Left lung (tissue), 10 donors: ENCODE data around the gene TEX9. TPM values are rescaled to one million over a fixed set of nuclear protein-coding genes. Genes with fewer than 3 reads are reported as not detected.

ENCODE experiments used
- ATAC-seq: fragments of 200-7000 bp; cut with Tn5 transposase; one replicate; pipeline ENCODE4 v1.9.1; 2020; ENCODE audit warnings: moderate library complexity
- DNase-seq, 4 donors: peaks; one replicate each; pipeline ENCODE4 v3.0.0-alpha.2; 2013 to 2020
- H3K27ac ChIP-seq, 2 donors: fragments of 200-600 bp; sonication (generic) in 1 of 2; one replicate each; pipeline versions ENCODE4 v1.5.0 to v1.8.0; 2020 to 2021
- H3K27me3 ChIP-seq, 2 donors: fragments of 200-600 bp; sonication (generic) in 1 of 2; one replicate each; pipeline versions ENCODE4 v1.5.0 to v1.8.0; 2020 to 2021
- H3K36me3 ChIP-seq, 2 donors: fragments of 200-600 bp; sonication (generic) in 1 of 2; one replicate each; pipeline versions ENCODE4 v1.5.0 to v1.8.0; 2020 to 2021
- H3K4me1 ChIP-seq, 2 donors: fragments of 200-600 bp; one replicate each; pipeline ENCODE4 v1.8.0; 2021
- H3K4me3 ChIP-seq, 2 donors: fragments of 200-600 bp; sonication (generic) in 1 of 2; one replicate each; pipeline versions ENCODE4 v1.5.0 to v1.8.0; 2020 to 2021; ENCODE audit warnings: mild to moderate bottlenecking in 1 of 2
- H3K9me3 ChIP-seq, 2 donors: fragments of 200-600 bp; sonication (generic) in 1 of 2; one replicate each; pipeline versions ENCODE4 v1.5.0 to v1.8.0; 2020 to 2021
- intact Hi-C, 2 donors: fragments of 100-400 bp; cut with DNase I; formaldehyde crosslinking; loops; one replicate each; pipeline versions ENCODE4 v1.11.2 to v1.14.2; 2022
- polyA plus RNA-seq, 6 donors: library from polyadenylated mRNA; unstranded; fragments of 120-200 nt; gene quantifications; one replicate each; pipeline ENCODE4 v1.2.1, GENCODE V29; 2013; ENCODE audit not compliant: insufficient read length in 6 of 6
- total RNA-seq, 2 donors: library from RNA; stranded (reverse); fragmentation: NEBNext Ultra II Directional; extraction: Animal tissue kit (Norgen Biotek cat#: 25700); gene quantifications; one replicate each; pipeline ENCODE4 v1.2.1, GENCODE V29; 2021
- TF ChIP-seq, protein P1 (sequence below), 2 donors: fragments of 200-600 bp; sonication (generic) in 1 of 2; IDR thresholded peaks; one replicate each; pipeline versions ENCODE4 v1.5.0 to v1.8.0; 2021; ENCODE audit warnings: antibody characterized with exemption in 2 of 2
- donor health status: DM: no; HTN: yes; CAD: no.
- donor health status: DM: no; HTN: no; CAD: no.

Gene TEX9
- total and polyA plus RNA-seq, 8 donors, result 6.3 to 19.4 (median 16.7) TPM

DNA sequence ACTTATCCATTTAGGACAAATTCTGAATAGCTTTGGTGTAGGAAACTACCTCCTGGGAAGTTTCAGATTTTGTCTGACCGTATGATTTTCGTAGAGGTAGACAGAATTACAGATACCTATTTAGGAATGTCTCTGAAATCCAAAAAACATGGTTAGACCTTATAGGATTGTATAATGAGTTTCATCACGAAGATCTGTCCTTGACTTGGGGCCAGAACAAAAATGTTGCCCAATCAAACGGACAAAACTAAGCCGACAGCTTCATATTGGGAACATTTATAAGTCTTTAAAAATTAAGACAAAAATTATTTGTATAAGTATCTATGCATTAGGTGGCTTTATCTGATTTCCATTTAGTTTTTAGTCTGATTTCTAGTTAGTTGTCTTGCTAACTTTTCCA, 67.1 kb downstream of the TEX9 start:
- intact Hi-C loops, result no loop called here
- no peak for DNase-seq
- Histone ChIP-seq H3K4me1 (no peaks in the 10 kb centered on the region), H3K36me3 (no peaks in the 10 kb centered on the region), H3K27ac (no peak overlapping the region), H3K9me3 (no peaks in the 10 kb centered on the region), H3K27me3 (no peaks in the 10 kb centered on the region), H3K4me3 (no peak overlapping the region)
- ATAC-seq, result no peak
- TF ChIP-seq, protein P1, sequence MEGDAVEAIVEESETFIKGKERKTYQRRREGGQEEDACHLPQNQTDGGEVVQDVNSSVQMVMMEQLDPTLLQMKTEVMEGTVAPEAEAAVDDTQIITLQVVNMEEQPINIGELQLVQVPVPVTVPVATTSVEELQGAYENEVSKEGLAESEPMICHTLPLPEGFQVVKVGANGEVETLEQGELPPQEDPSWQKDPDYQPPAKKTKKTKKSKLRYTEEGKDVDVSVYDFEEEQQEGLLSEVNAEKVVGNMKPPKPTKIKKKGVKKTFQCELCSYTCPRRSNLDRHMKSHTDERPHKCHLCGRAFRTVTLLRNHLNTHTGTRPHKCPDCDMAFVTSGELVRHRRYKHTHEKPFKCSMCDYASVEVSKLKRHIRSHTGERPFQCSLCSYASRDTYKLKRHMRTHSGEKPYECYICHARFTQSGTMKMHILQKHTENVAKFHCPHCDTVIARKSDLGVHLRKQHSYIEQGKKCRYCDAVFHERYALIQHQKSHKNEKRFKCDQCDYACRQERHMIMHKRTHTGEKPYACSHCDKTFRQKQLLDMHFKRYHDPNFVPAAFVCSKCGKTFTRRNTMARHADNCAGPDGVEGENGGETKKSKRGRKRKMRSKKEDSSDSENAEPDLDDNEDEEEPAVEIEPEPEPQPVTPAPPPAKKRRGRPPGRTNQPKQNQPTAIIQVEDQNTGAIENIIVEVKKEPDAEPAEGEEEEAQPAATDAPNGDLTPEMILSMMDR (IDR thresholded peaks at IDR 0.05), result no peak

DNA sequence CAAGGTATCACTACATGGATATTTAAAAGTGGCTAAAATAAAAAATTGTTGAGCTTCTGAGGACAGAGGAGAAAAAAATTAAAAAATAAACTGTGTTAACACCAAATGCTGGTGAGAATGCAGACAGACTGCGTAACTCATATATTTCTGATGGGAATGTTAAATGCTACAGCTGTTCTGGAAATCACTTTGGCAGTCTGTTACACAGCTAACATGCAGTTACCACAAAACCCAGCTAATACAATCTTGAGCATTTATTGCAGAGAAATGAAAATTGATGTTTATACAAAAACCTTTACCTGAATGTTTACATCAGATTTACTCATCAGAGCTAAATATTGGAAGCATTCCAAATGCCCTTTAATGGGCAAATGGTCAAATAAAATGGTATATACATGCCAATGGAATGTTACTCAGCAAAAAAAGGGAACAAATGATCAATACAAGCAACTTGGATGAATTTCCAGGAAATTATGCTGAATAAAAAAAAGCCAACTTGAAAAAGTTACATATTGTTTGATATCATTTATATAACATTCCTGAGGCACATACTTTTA, 75.1 kb downstream of the TEX9 start:
- H3K27ac ChIP-seq, result no peak overlapping the region
- intact Hi-C loops, result no loop called here
- TF ChIP-seq, protein P1 (IDR thresholded peaks at IDR 0.05), result no peak
- H3K36me3 ChIP-seq, result no peaks in the 10 kb centered on the region
- H3K4me3 ChIP-seq, result no peak overlapping the region
- H3K27me3 ChIP-seq, result no peaks in the 10 kb centered on the region
- no peak for ATAC-seq
- H3K4me1 ChIP-seq, result no peaks in the 10 kb centered on the region
- H3K9me3 ChIP-seq, result peaks cover 0 to 3% of the 10 kb centered on the region in 2 donors
- no peak for DNase-seq

DNA sequence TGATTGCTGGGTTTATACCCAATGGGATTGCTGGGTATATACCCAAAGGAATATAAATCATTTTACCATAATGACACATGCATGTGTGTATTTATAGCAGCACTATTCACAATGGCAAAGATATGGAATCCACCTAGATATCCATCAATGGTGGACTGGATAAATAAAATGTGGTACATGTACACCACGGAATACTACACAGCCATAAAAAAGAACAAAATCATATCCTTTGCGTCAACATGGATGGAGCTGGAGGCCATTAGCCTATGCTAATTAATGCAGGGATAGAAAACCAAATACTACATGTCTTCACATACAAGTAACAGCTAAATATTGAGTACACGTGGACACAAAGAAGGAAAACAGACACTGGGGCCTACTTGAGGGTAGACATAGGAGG, 77.1 kb downstream of the TEX9 start:
- Histone ChIP-seq H3K4me3 (no peak overlapping the region), H3K36me3 (no peaks in the 10 kb centered on the region), H3K9me3 (peaks cover 0 to 3% of the 10 kb centered on the region in 2 donors), H3K27me3 (no peaks in the 10 kb centered on the region), H3K27ac (no peak overlapping the region), H3K4me1 (no peaks in the 10 kb centered on the region)
- ATAC-seq, result no peak
- no peak for DNase-seq
- TF ChIP-seq, protein P1 (IDR thresholded peaks at IDR 0.05), result no peak
- intact Hi-C loops, result no loop called here

DNA sequence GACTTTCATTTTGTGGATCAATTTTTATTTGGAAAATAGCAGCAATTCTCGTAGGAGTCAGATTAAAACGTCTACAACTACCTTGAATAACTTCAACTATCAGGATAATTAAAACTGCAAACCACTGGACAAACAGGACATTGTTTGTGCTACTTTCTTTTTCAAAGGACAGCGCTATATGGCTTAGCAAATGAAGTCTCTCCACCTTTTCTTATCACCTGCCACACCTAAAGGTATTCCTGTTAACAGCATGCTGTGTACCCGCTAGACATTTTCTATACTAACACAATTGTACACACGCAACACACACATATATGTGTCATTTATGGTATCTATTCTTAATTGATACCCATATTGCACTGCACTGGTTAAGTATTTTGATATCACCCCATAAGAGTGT, 80.5 kb downstream of the TEX9 start:
- H3K9me3 ChIP-seq, result peaks cover 0 to 3% of the 10 kb centered on the region in 2 donors
- no peaks in the 10 kb centered on the region for H3K36me3 ChIP-seq
- TF ChIP-seq, protein P1 (IDR thresholded peaks at IDR 0.05), result no peak
- intact Hi-C loops, result no loop called here
- no peak for DNase-seq
- no peaks in the 10 kb centered on the region for H3K27me3 ChIP-seq
- no peak overlapping the region for H3K27ac ChIP-seq
- no peak overlapping the region for H3K4me3 ChIP-seq
- no peak for ATAC-seq
- no peaks in the 10 kb centered on the region for H3K4me1 ChIP-seq

DNA sequence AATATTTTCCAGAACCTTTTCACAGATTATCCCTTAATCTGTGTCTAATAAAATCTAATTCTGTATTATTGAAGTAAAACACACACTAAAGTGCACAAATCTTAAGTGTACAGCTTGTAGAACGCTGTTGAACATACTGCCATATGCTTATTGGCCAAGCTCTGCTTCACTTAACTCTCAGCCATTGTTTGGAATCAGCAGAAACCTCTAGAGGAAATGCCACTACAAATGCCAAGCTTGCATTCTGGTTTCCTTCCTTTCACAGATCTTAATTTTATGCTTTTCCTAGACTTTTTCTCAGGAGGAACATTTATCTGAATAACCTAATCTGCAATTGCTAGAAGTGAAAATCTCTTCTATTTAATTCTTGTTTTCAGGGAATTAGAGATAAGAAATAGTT, 89.6 kb downstream of the TEX9 start:
- no peak for ATAC-seq
- intact Hi-C loops, result no loop called here
- H3K27me3 ChIP-seq, result no peaks in the 10 kb centered on the region
- no peaks in the 10 kb centered on the region for H3K4me1 ChIP-seq
- no peak overlapping the region for H3K27ac ChIP-seq
- no peak for DNase-seq
- H3K36me3 ChIP-seq, result no peaks in the 10 kb centered on the region
- H3K9me3 ChIP-seq, result no peaks in the 10 kb centered on the region
- no peak overlapping the region for H3K4me3 ChIP-seq
- TF ChIP-seq, protein P1 (IDR thresholded peaks at IDR 0.05), result no peak
